PFSK-1 (cell line): ENCODE data around the gene CACNA1B.

Experiments
- FOXP2 ChIP-seq: optimal IDR thresholded peaks from 2 replicates; pipeline ENCODE3; 2011; ENCODE audit warnings: borderline replicate concordance, control low read depth, inconsistent platforms; ENCODE audit not compliant: insufficient read depth; ENCODE audit errors: extremely low read length, extremely low read depth
- POLR2AphosphoS5 ChIP-seq: IDR thresholded peaks from 2 replicates; pipeline ENCODE4 v1.6.1; 2012; ENCODE audit warnings: low read depth, mild to moderate bottlenecking, control low read depth, low read length, moderate library complexity
- REST ChIP-seq, 2 experiments: IDR thresholded peaks; 2 replicates each; pipeline versions ENCODE4 v1.6.1 to v1.8.0; 2011 to 2012; ENCODE audit warnings: low read depth in 2 of 2, low read length in 2 of 2, control low read depth in 1 of 2, inconsistent platforms in 1 of 2, mild to moderate bottlenecking in 1 of 2, moderate library complexity in 1 of 2; ENCODE audit not compliant: insufficient read depth in 1 of 2
- SIN3A ChIP-seq: IDR thresholded peaks from 2 replicates; pipeline ENCODE4 v1.6.1; 2012; ENCODE audit warnings: mild to moderate bottlenecking, low read length, moderate library complexity, borderline replicate concordance; ENCODE audit not compliant: insufficient read depth
- TAF1 ChIP-seq: IDR thresholded peaks from 2 replicates; pipeline ENCODE4 v1.6.1; 2012; ENCODE audit warnings: low read length, control low read depth, borderline replicate concordance; ENCODE audit not compliant: insufficient read depth

The CACNA1B gene

GRCh38 chr9:137866226-137867141 lies 11.1 kb upstream of the CACNA1B start:
- TF ChIP-seq TAF1 (no peak), REST (IDR thresholded peaks at IDR 0.05; ENCODE audit: insufficient read depth in 1 of 2, low read depth in 2 of 2, low read length in 2 of 2) (no peak), FOXP2 (no peak), SIN3A (no peak), POLR2AphosphoS5 (no peak)

- TF ChIP-seq FOXP2, result no peak
- TF ChIP-seq SIN3A, result no peak
- no peak for TF ChIP-seq TAF1
- no peak for TF ChIP-seq POLR2AphosphoS5
- no peak for TF ChIP-seq REST (IDR thresholded peaks at IDR 0.05; ENCODE audit: insufficient read depth in 1 of 2, low read depth in 2 of 2, low read length in 2 of 2)
Measured at GRCh38 chr9:137870432-137870831, 7.2 kb upstream of the CACNA1B start.

- TF ChIP-seq TAF1 (no peak), POLR2AphosphoS5 (no peak), REST (IDR thresholded peaks at IDR 0.05; ENCODE audit: insufficient read depth in 1 of 2, low read depth in 2 of 2, low read length in 2 of 2) (no peak), SIN3A (no peak), FOXP2 (no peak)
Measured at GRCh38 chr9:137872296-137872695, 5.3 kb upstream of the CACNA1B start.

GRCh38 chr9:137873408-137873807 lies 4.2 kb upstream of the CACNA1B start:
- no peak for TF ChIP-seq SIN3A
- TF ChIP-seq FOXP2, result no peak
- no peak for TF ChIP-seq POLR2AphosphoS5
- no peak for TF ChIP-seq REST (IDR thresholded peaks at IDR 0.05; ENCODE audit: insufficient read depth in 1 of 2, low read depth in 2 of 2, low read length in 2 of 2)
- TF ChIP-seq TAF1, result no peak
